ENCODE data around the gene SERPINA10.
"Not testable (repeated sequence)": the region's sequence is repeated elsewhere in the genome, so short reads cannot be mapped to it uniquely, and the experiment has no call there.

SERPINA10 gene

GRCh38 chr14:94306047-94306978, 13.2 kb upstream of the SERPINA10 start:
- in situ Hi-C loops (cut with MboI; ENCODE audit: low sequenced_read_pairs), result no loop called here
- no peaks in the 10 kb centered on the region for H3K4me1 ChIP-seq
- H3K27me3 ChIP-seq (ENCODE audit: low read depth), result no peaks in the 10 kb centered on the region
- 0 out of 2 replicates have a peak, but pooled peaks cover 6% of the 10 kb centered on the region for H3K9me3 ChIP-seq
- H3K36me3 ChIP-seq (replicated peaks), result no peaks in the 10 kb centered on the region
- no peak overlapping the region for H3K4me3 ChIP-seq
- no peak for DNase-seq (ENCODE audit: low spot score in 2 of 2)

GRCh38 chr14:94305620-94306019, 12.6 kb upstream of the SERPINA10 start:
- Histone ChIP-seq H3K4me1 (no peaks in the 10 kb centered on the region), H3K27me3 (ENCODE audit: low read depth) (no peaks in the 10 kb centered on the region), H3K9me3 (0 out of 2 replicates have a peak, but pooled peaks cover 6% of the 10 kb centered on the region), H3K4me3 (no peak overlapping the region), H3K36me3 (replicated peaks) (no peaks in the 10 kb centered on the region)
- in situ Hi-C loops (cut with MboI; ENCODE audit: low sequenced_read_pairs), result no loop called here
- no peak for DNase-seq (ENCODE audit: low spot score in 2 of 2)

GRCh38 chr14:94304243-94304642, 11.2 kb upstream of the SERPINA10 start:
- H3K36me3 ChIP-seq (replicated peaks), result no peaks in the 10 kb centered on the region
- in situ Hi-C loops (cut with MboI; ENCODE audit: low sequenced_read_pairs), result no loop called here
- no peak overlapping the region for H3K4me3 ChIP-seq
- H3K4me1 ChIP-seq, result no peaks in the 10 kb centered on the region
- no peak for DNase-seq (ENCODE audit: low spot score in 2 of 2)
- H3K9me3 ChIP-seq, result 0 out of 2 replicates have a peak, but pooled peaks cover 10% of the 10 kb centered on the region
- no peaks in the 10 kb centered on the region for H3K27me3 ChIP-seq (ENCODE audit: low read depth)

- H3K27me3 ChIP-seq (ENCODE audit: low read depth), result no peaks in the 10 kb centered on the region
- no peaks in the 10 kb centered on the region for H3K36me3 ChIP-seq (replicated peaks)
- no peak overlapping the region for H3K4me3 ChIP-seq
- in situ Hi-C loops (cut with MboI; ENCODE audit: low sequenced_read_pairs), result no loop called here
- H3K4me1 ChIP-seq, result peaks cover 4% of the 10 kb centered on the region
- H3K9me3 ChIP-seq, result peaks cover 10% of the 10 kb centered on the region; the same call in 1 of the 2 replicates
- no peak for DNase-seq (ENCODE audit: low spot score in 2 of 2)
Measured at GRCh38 chr14:94303111-94303510, 10.0 kb upstream of the SERPINA10 start.

- Histone ChIP-seq H3K4me1 (peaks cover 4% of the 10 kb centered on the region), H3K36me3 (replicated peaks) (no peaks in the 10 kb centered on the region), H3K4me3 (no peak overlapping the region), H3K9me3 (peaks cover 4% of the 10 kb centered on the region; the same call in 1 of the 2 replicates), H3K27me3 (ENCODE audit: low read depth) (no peaks in the 10 kb centered on the region)
- DNase-seq (ENCODE audit: low spot score in 2 of 2), result no peak
- in situ Hi-C loops (cut with MboI; ENCODE audit: low sequenced_read_pairs), result no loop called here
Measured at GRCh38 chr14:94298130-94298529, 5.1 kb upstream of the SERPINA10 start.

GRCh38 chr14:94296181-94296545, 3.1 kb upstream of the SERPINA10 start:
- H3K4me1 ChIP-seq; H3K27me3 ChIP-seq (ENCODE audit: low read depth); DNase-seq (ENCODE audit: low spot score in 2 of 2); H3K9me3 ChIP-seq; H3K36me3 ChIP-seq (replicated peaks); in situ Hi-C loops (cut with MboI; ENCODE audit: low sequenced_read_pairs); H3K4me3 ChIP-seq: not testable (repeated sequence)

GRCh38 chr14:94295360-94296180, 2.5 kb upstream of the SERPINA10 start:
- Histone ChIP-seq H3K27me3 (ENCODE audit: low read depth) (no peaks in the 10 kb centered on the region), H3K36me3 (replicated peaks) (no peaks in the 10 kb centered on the region), H3K9me3 (peaks cover 4% of the 10 kb centered on the region; the same call in 1 of the 2 replicates), H3K4me3 (no peak overlapping the region), H3K4me1 (peaks cover 4% of the 10 kb centered on the region)
- in situ Hi-C loops (cut with MboI; ENCODE audit: low sequenced_read_pairs), result no loop called here
- DNase-seq (ENCODE audit: low spot score in 2 of 2), result no peak

GRCh38 chr14:94293578-94293924, 483 bp upstream of the SERPINA10 start:
- Histone ChIP-seq H3K9me3 (no peaks in the 10 kb centered on the region; the same call in 1 of the 2 replicates), H3K27me3 (ENCODE audit: low read depth) (no peaks in the 10 kb centered on the region), H3K4me3 (no peak overlapping the region), H3K36me3 (replicated peaks) (no peaks in the 10 kb centered on the region), H3K4me1 (peaks cover 4% of the 10 kb centered on the region)
- no peak for DNase-seq (ENCODE audit: low spot score in 2 of 2)
- in situ Hi-C loops (cut with MboI; ENCODE audit: low sequenced_read_pairs), result no loop called here

- Histone ChIP-seq H3K4me1 (no peaks in the 10 kb centered on the region), H3K36me3 (replicated peaks) (no peaks in the 10 kb centered on the region), H3K9me3 (no peaks in the 10 kb centered on the region), H3K27me3 (ENCODE audit: low read depth) (no peaks in the 10 kb centered on the region), H3K4me3 (no peak overlapping the region)
- no peak for DNase-seq (ENCODE audit: low spot score in 2 of 2)
- in situ Hi-C loops (cut with MboI; ENCODE audit: low sequenced_read_pairs), result no loop called here
Measured at GRCh38 chr14:94292526-94292871, 569 bp downstream of the SERPINA10 start.

- no peak for DNase-seq (ENCODE audit: low spot score in 2 of 2)
- Histone ChIP-seq H3K27me3 (ENCODE audit: low read depth) (no peaks in the 10 kb centered on the region), H3K4me3 (no peak overlapping the region), H3K36me3 (replicated peaks) (no peaks in the 10 kb centered on the region), H3K9me3 (no peaks in the 10 kb centered on the region), H3K4me1 (no peaks in the 10 kb centered on the region)
- in situ Hi-C loops (cut with MboI; ENCODE audit: low sequenced_read_pairs), result no loop called here
Measured at GRCh38 chr14:94291906-94292525, 1.1 kb downstream of the SERPINA10 start.

- H3K4me1 ChIP-seq, result no peaks in the 10 kb centered on the region
- in situ Hi-C loops (cut with MboI; ENCODE audit: low sequenced_read_pairs), result no loop called here
- H3K4me3 ChIP-seq, result no peak overlapping the region
- no peak for DNase-seq (ENCODE audit: low spot score in 2 of 2)
- H3K27me3 ChIP-seq (ENCODE audit: low read depth), result no peaks in the 10 kb centered on the region
- no peaks in the 10 kb centered on the region for H3K36me3 ChIP-seq (replicated peaks)
- H3K9me3 ChIP-seq, result no peaks in the 10 kb centered on the region
Measured at GRCh38 chr14:94291159-94291905, 1.7 kb downstream of the SERPINA10 start.

- in situ Hi-C loops (cut with MboI; ENCODE audit: low sequenced_read_pairs), result no loop called here
- no peaks in the 10 kb centered on the region for H3K36me3 ChIP-seq (replicated peaks)
- DNase-seq (ENCODE audit: low spot score in 2 of 2), result no peak
- no peaks in the 10 kb centered on the region for H3K9me3 ChIP-seq
- H3K4me3 ChIP-seq, result no peak overlapping the region
- H3K27me3 ChIP-seq (ENCODE audit: low read depth), result no peaks in the 10 kb centered on the region
- no peaks in the 10 kb centered on the region for H3K4me1 ChIP-seq
Measured at GRCh38 chr14:94290197-94290596, 2.9 kb downstream of the SERPINA10 start.

All from HAP-1 (cell line).